GM19324 (cell line): ENCODE data around the gene ATG4A.

Experiments
- ATAC-seq: cut with Tn5 transposase; IDR thresholded peaks from one replicate; pipeline ENCODE4 v1.9.1; 2021; ENCODE audit warnings: mild to moderate bottlenecking, moderate library complexity; ENCODE audit not compliant: unreplicated experiment, low FRiP score

The ATG4A gene

GRCh38 chrX:108167211-108167872 lies 75.8 kb downstream of the ATG4A start:
- ATAC-seq = no peak

DNA sequence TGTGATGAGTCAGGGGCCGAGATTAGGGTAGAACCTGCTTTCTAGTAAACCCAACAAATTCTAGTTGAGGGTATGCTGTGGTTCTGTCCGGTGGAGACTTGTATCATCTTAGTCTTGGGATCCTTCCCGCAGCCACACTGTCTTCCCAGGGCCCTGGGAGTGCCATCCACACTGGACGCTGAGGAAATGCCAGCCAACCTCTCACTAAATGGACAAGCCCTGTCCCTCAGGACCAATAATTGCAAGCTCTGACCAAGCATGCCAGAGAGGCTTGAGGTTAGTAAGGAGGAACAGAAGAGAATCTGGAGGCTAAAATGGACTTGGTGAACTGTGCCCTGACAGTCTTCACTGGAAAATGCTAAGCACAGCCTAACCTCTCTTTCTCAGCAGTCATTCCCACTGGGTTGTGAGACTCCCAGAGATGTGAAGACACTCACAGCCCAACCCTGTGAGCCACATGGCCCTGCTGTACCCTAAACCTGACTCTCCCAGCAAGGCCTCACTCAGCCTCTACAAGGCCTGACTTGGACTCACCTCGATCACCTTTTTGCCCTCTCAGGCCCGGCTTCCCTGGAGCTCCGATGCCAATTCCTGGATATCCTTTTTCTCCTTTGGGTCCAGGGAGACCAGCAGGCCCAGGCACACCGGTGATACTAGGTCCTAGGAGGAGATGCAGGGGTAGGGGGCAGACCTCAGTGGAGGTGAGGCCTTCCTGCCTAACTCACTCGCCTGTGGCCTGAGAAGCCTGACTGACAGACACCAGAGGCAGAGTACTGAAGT lies 77.6 kb downstream of the ATG4A start:
- no peak for ATAC-seq

DNA sequence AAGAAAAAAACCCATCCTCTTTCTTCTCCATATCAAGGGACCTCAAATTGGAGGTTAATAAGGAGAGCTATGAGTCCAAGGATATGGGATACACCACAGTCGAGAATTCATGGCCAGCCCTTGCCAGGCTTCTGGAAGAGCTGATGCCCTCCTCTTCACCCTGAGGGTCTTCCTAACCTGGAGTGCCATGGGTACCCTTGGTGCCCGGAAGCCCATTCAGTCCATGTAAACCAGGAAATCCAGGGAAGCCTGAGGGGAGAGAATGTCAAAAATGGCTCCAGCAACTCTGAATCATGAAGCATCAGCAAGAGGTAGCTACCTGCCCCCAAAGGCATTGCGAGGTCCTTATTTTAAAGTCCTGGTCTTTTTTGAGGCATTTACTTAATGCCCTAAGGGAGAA lies 78.2 kb downstream of the ATG4A start:
- ATAC-seq = no peak

GRCh38 chrX:108171671-108172070 lies 80.1 kb downstream of the ATG4A start:
- no peak for ATAC-seq

GRCh38 chrX:108173874-108174273 lies 82.3 kb downstream of the ATG4A start:
- no peak for ATAC-seq

- ATAC-seq = no peak
Observed at GRCh38 chrX:108177351-108178142, 86.0 kb downstream of the ATG4A start.

- ATAC-seq = no peak
Observed at GRCh38 chrX:108178143-108178498, 86.5 kb downstream of the ATG4A start.

GRCh38 chrX:108186811-108187210 lies 95.2 kb downstream of the ATG4A start:
- ATAC-seq = no peak

GRCh38 chrX:108198420-108198819 lies 106.8 kb downstream of the ATG4A start:
- ATAC-seq = no peak

GRCh38 chrX:108199041-108199440 lies 107.5 kb downstream of the ATG4A start:
- ATAC-seq = no peak

DNA sequence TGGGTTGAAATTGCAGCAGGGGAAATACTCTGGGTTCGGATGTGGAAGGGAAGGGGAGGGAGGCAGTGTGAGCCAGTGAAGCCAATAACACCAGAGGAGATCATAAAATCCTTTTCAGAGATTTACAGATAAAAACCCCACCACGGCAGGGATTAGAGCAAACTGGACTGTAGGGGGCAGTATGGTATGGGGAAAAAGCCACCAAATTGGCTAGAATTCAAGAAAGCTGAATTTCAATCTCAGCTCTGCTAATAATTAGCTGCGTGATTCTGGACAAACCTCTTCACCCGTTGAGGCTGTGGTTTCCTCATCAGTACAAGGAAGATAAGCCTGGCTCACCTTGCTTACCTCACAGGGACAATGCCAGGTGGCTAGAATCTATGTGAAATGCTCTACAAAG lies 108.1 kb downstream of the ATG4A start:
- ATAC-seq = no peak

DNA sequence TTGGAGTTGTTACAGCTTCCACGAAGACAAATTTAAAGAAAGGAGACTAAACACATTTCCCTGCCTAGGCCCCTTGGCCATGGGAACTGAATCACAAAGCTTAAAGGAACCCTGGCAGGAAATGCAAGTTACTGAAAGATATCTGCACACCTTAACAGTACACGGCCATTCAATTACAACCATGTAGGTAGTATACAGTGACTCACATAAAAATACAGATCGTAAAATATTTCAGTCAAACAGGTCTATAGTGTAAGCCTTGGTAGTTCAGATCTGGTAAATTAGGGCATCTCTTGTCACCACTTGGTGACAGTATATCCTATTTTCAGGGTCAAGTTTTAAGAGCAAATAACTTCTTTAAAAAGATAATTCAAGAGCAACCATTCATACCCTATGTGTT lies 112.0 kb downstream of the ATG4A start:
- no peak for ATAC-seq
